NT2/D1 (cell line): ENCODE measurements around the gene SLC35G1.

ENCODE experiments used
- SUZ12 ChIP-seq: IDR thresholded peaks from 2 replicates; pipeline ENCODE4 v1.6.1; 2011; ENCODE audit not compliant: insufficient read length, insufficient read depth; ENCODE audit errors: extremely low read depth
- YY1 ChIP-seq: IDR thresholded peaks from 2 replicates; pipeline ENCODE4 v1.6.1; 2011; ENCODE audit not compliant: insufficient read length, insufficient read depth

- TF ChIP-seq YY1 (no peak), SUZ12 (no peak)
These were observed 38.8 kb upstream of the SLC35G1 start for GRCh38 chr10:93854975-93855374.
